ENCODE data around the gene HDAC4.

The HDAC4 gene

GRCh38 chr2:239385096-239386000 is 15.5 kb downstream of the HDAC4 start:
- DNase-seq (ENCODE audit: low read depth in 3 of 3, low spot score in 1 of 3) = no peak

- DNase-seq (ENCODE audit: low read depth in 3 of 3, low spot score in 1 of 3) = no peak
These were observed 17.1 kb downstream of the HDAC4 start for GRCh38 chr2:239383759-239384156.

GRCh38 chr2:239383036-239383758 is 17.6 kb downstream of the HDAC4 start:
- no peak for DNase-seq (ENCODE audit: low read depth in 3 of 3, low spot score in 1 of 3)

- no peak for DNase-seq (ENCODE audit: low read depth in 3 of 3, low spot score in 1 of 3)
These were observed 18.4 kb downstream of the HDAC4 start for GRCh38 chr2:239382384-239382880.

GRCh38 chr2:239381709-239382134 is 19.1 kb downstream of the HDAC4 start:
- no peak for DNase-seq (ENCODE audit: low read depth in 3 of 3, low spot score in 1 of 3)

- peak; percentile 41 to 43 (median 41) for DNase-seq (ENCODE audit: low read depth in 3 of 3, low spot score in 1 of 3)
These were observed 19.8 kb downstream of the HDAC4 start for GRCh38 chr2:239380831-239381708.

GRCh38 chr2:239379641-239380170 is 21.1 kb downstream of the HDAC4 start:
- no peak for DNase-seq (ENCODE audit: low read depth in 3 of 3, low spot score in 1 of 3)

- DNase-seq (ENCODE audit: low read depth in 3 of 3, low spot score in 1 of 3) = no peak
These were observed 21.7 kb downstream of the HDAC4 start for GRCh38 chr2:239378918-239379640.

- DNase-seq (ENCODE audit: low read depth in 3 of 3, low spot score in 1 of 3) = no peak
These were observed 22.6 kb downstream of the HDAC4 start for GRCh38 chr2:239378021-239378917.

- no peak for DNase-seq (ENCODE audit: low read depth in 3 of 3, low spot score in 1 of 3)
These were observed 23.2 kb downstream of the HDAC4 start for GRCh38 chr2:239377591-239377990.

GRCh38 chr2:239376942-239377531 is 23.8 kb downstream of the HDAC4 start:
- DNase-seq (ENCODE audit: low read depth in 3 of 3, low spot score in 1 of 3) = no peak

- DNase-seq (ENCODE audit: low read depth in 3 of 3, low spot score in 1 of 3) = no peak
These were observed 24.5 kb downstream of the HDAC4 start for GRCh38 chr2:239376351-239376750.

GRCh38 chr2:239375278-239376061 is 25.4 kb downstream of the HDAC4 start:
- no peak for DNase-seq (ENCODE audit: low read depth in 3 of 3, low spot score in 1 of 3)

GRCh38 chr2:239374896-239375277 is 25.9 kb downstream of the HDAC4 start:
- DNase-seq (ENCODE audit: low read depth in 3 of 3, low spot score in 1 of 3) = no peak

GRCh38 chr2:239372835-239373234 is 28.0 kb downstream of the HDAC4 start:
- DNase-seq (ENCODE audit: low read depth in 3 of 3, low spot score in 1 of 3) = no peak

GRCh38 chr2:239371726-239372686 is 28.8 kb downstream of the HDAC4 start:
- no peak for DNase-seq (ENCODE audit: low read depth in 3 of 3, low spot score in 1 of 3)
